HEK293 (cell line): ENCODE results near the gene ZMYM2.

Source experiments
- CTCF ChIA-PET: fragments of 350-600 bp; formaldehyde crosslinking; extraction: SDS; loops from one replicate; lab custom pipeline; 2021; ENCODE audit warnings: antibody characterized with exemption; lab: Yijun Ruan, JAX
- POLR2A ChIA-PET: fragments of 300-600 bp; formaldehyde crosslinking; extraction: SDS; loops from one replicate; lab custom pipeline; 2020; ENCODE audit warnings: antibody characterized with exemption, inconsistent platforms; lab: Yijun Ruan, JAX
- H3K27ac ChIP-seq: fragments of 200-500 bp; sonication (Bioruptor generic); 2 replicates; pipeline ENCODE4 v1.5.1; 2014; ENCODE audit warnings: low read depth, low read length, control low read depth, inconsistent platforms; ENCODE audit errors: extremely low read depth
- H3K36me3 ChIP-seq, 2 experiments: fragments of 200-500 bp in 1 of 2; sonication (Bioruptor generic) in 1 of 2; 1 replicate in 1 of 2; 2 replicates in 1 of 2; pipeline ENCODE4 v1.5.1; 2014 to 2017; ENCODE audit warnings: inconsistent platforms in 2 of 2, low read length in 2 of 2; ENCODE audit not compliant: control insufficient read depth in 2 of 2, insufficient read depth in 1 of 2
- H3K4me1 ChIP-seq: fragments of 200-500 bp; sonication (Bioruptor generic); 2 replicates; pipeline ENCODE4 v1.5.1; 2014; ENCODE audit warnings: mild to moderate bottlenecking, low read length, inconsistent platforms; ENCODE audit not compliant: control insufficient read depth, insufficient read depth
- H3K4me3 ChIP-seq: 2 replicates; pipeline ENCODE4 v1.5.1; 2011; ENCODE audit warnings: low read depth, mild to moderate bottlenecking, control low read depth, low read length, moderate library complexity
- H3K9me3 ChIP-seq: fragments of 200-500 bp; sonication (Bioruptor generic); 2 replicates; pipeline ENCODE4 v1.5.1; 2014; ENCODE audit warnings: low read depth, low read length, inconsistent platforms; ENCODE audit not compliant: control insufficient read depth, insufficient read depth
- FEZF1 ChIP-seq: fragments of 450-650 bp; formaldehyde crosslinking; IDR thresholded peaks from 2 replicates; pipeline ENCODE4 v1.5.1; 2016; ENCODE audit warnings: missing biosample characterization, missing genetic modification characterization
- HOXD13 ChIP-seq: sonication (generic); formaldehyde crosslinking; IDR thresholded peaks from 2 replicates; pipeline ENCODE4 v1.8.0; 2022; ENCODE audit warnings: missing genetic modification reagents, borderline replicate concordance
- RBAK ChIP-seq: fragments of 450-650 bp; formaldehyde crosslinking; IDR thresholded peaks from 2 replicates; pipeline ENCODE4 v1.5.1; 2016; ENCODE audit warnings: missing biosample characterization, missing genetic modification characterization
- SETDB1 ChIP-seq: IDR thresholded peaks from one replicate; pipeline ENCODE4 v1.6.1; 2017; ENCODE audit warnings: mild to moderate bottlenecking, low read length, moderate library complexity, mixed read lengths; ENCODE audit not compliant: insufficient read length
- SP7 ChIP-seq: fragments of 450-650 bp; formaldehyde crosslinking; IDR thresholded peaks from 2 replicates; pipeline ENCODE4 v1.5.1; 2016; ENCODE audit warnings: missing biosample characterization, missing genetic modification characterization
- ZFP41 ChIP-seq: fragments of 450-650 bp; formaldehyde crosslinking; IDR thresholded peaks from 2 replicates; pipeline ENCODE4 v1.5.1; 2016; ENCODE audit warnings: missing biosample characterization, missing genetic modification characterization, borderline replicate concordance
- ZNF37A ChIP-seq: fragments of 450-650 bp; IDR thresholded peaks from 2 replicates; pipeline ENCODE4 v1.5.1; 2018; ENCODE audit warnings: missing biosample characterization, missing genetic modification characterization
- ZNF514 ChIP-seq: fragments of 450-650 bp; formaldehyde crosslinking; IDR thresholded peaks from 2 replicates; pipeline ENCODE4 v1.5.1; 2016; ENCODE audit warnings: missing biosample characterization, missing genetic modification characterization
- ZNF571 ChIP-seq: fragments of 450-650 bp; formaldehyde crosslinking; IDR thresholded peaks from 2 replicates; pipeline ENCODE4 v1.5.0; 2017; ENCODE audit warnings: missing biosample characterization, missing genetic modification characterization
- ZNF623 ChIP-seq: fragments of 450-650 bp; formaldehyde crosslinking; IDR thresholded peaks from 2 replicates; pipeline ENCODE4 v1.5.1; 2016; ENCODE audit warnings: missing biosample characterization, missing genetic modification characterization
- ZNF664 ChIP-seq: fragments of 450-650 bp; formaldehyde crosslinking; IDR thresholded peaks from 2 replicates; pipeline ENCODE4 v1.5.1; 2016; ENCODE audit warnings: missing biosample characterization, missing genetic modification characterization
- ZNF837 ChIP-seq: fragments of 450-650 bp; formaldehyde crosslinking; IDR thresholded peaks from 2 replicates; pipeline ENCODE4 v1.5.1; 2016; ENCODE audit warnings: missing biosample characterization, missing genetic modification characterization
- TF ChIP-seq, protein P1 (sequence below): fragments of 450-650 bp; formaldehyde crosslinking; IDR thresholded peaks from 2 replicates; pipeline ENCODE4 v1.5.1; 2017; ENCODE audit warnings: missing biosample characterization, missing genetic modification characterization
- TF ChIP-seq, protein P2 (sequence below): fragments of 450-650 bp; formaldehyde crosslinking; IDR thresholded peaks from 2 replicates; pipeline ENCODE4 v1.5.1; 2016; ENCODE audit warnings: missing biosample characterization, missing genetic modification characterization
- TF ChIP-seq, protein P3 (sequence below): fragments of 450-650 bp; formaldehyde crosslinking; IDR thresholded peaks from 2 replicates; pipeline ENCODE4 v1.5.1; 2016; ENCODE audit warnings: missing biosample characterization, missing genetic modification characterization
- TF ChIP-seq, protein P4 (sequence below): fragments of 450-650 bp; formaldehyde crosslinking; IDR thresholded peaks from 2 replicates; pipeline ENCODE4 v1.5.1; 2016; ENCODE audit warnings: missing biosample characterization, missing genetic modification characterization
- TF ChIP-seq, protein P5 (sequence below): fragments of 450-650 bp; formaldehyde crosslinking; IDR thresholded peaks from 2 replicates; pipeline ENCODE4 v1.5.1; 2017; ENCODE audit warnings: missing biosample characterization, mild to moderate bottlenecking, missing genetic modification characterization, moderate library complexity
- TF ChIP-seq, protein P6 (sequence below): fragments of 450-650 bp; formaldehyde crosslinking; IDR thresholded peaks from 2 replicates; pipeline ENCODE4 v1.5.1; 2017; ENCODE audit warnings: missing biosample characterization, missing genetic modification characterization
- TF ChIP-seq, protein P7 (sequence below): fragments of 450-650 bp; formaldehyde crosslinking; IDR thresholded peaks from 2 replicates; pipeline ENCODE4 v1.5.1; 2016; ENCODE audit warnings: missing biosample characterization, missing genetic modification characterization
- TF ChIP-seq, protein P8 (sequence below): fragments of 450-650 bp; IDR thresholded peaks from 2 replicates; pipeline ENCODE4 v1.5.1; 2018; ENCODE audit warnings: missing biosample characterization, missing genetic modification characterization

Gene ZMYM2

DNA sequence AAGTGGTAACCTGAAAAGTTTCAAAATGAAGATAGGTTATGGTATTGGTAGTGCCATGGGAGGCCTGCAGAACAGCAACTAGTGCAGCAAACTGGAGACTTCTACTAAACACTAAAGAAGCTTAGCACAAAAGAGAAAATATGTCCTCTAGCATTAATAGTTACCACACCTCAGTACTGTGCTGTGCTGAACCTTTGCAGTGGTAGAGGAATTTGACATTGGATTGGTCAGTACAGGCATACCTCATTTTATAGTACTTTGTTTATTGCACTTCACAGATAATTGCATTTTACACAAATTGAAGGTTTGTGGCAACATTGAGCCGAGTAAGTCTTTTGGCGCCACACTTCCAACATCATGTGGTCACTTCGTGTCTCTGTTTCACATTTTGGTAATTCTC is 40.4 kb downstream of the ZMYM2 start:
- H3K4me3 ChIP-seq, result no peak overlapping the region
- TF ChIP-seq FEZF1 (tag by site-specific recombination) (0 out of 2 replicates have a peak, but pooled peaks have one; percentile 42), ZNF514 (tag by site-specific recombination) (no peak)
- CTCF ChIA-PET, result interaction anchor here (0.6 to 2.0 kb wide), 3 partner anchors 12 to 669 kb away, joined by 3 to 10 read pairs (median 3); no protein-coding TSS in a partner anchor
- no peaks in the 10 kb centered on the region for H3K9me3 ChIP-seq
- no peak overlapping the region for H3K27ac ChIP-seq
- POLR2A ChIA-PET, result no interaction called here
- H3K36me3 ChIP-seq, result peaks cover 22 to 38% of the 10 kb centered on the region in 2 experiments
- H3K4me1 ChIP-seq, result peaks cover 7% of the 10 kb centered on the region; the same call in 1 of the 2 replicates

DNA sequence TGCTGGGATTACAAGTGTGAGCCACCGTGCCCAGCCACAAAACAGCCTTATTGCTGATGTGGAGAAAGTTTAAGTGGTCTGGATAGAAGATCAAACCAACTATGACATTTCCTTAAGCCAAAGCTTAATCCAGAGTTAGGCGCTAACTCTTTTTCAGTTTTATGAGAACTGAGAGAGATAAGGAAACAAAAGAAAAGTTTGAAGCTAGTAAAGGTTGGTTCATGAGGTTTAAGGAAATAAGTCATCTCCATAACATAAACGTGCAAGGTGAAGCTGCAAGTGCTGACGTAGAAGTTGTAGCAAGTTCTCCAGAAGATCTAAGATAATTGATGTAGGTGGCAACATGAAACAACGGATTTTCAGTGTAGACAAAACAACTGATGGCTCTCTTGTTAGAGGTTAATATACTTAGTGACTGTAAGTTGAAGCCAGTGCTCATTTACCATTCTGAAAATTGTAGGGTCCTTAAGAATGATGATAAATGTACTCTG is 41.6 kb downstream of the ZMYM2 start:
- no peak overlapping the region for H3K4me3 ChIP-seq
- H3K27ac ChIP-seq, result peak overlapping the region; percentile 22; the same call in 1 of the 2 replicates
- H3K36me3 ChIP-seq, result peaks cover 15 to 46% of the 10 kb centered on the region in 2 experiments
- H3K9me3 ChIP-seq, result no peaks in the 10 kb centered on the region
- ChIA-PET CTCF (no interaction called here), POLR2A (no interaction called here)
- peaks cover 7% of the 10 kb centered on the region; the same call in 1 of the 2 replicates for H3K4me1 ChIP-seq
- TF ChIP-seq, protein P1, sequence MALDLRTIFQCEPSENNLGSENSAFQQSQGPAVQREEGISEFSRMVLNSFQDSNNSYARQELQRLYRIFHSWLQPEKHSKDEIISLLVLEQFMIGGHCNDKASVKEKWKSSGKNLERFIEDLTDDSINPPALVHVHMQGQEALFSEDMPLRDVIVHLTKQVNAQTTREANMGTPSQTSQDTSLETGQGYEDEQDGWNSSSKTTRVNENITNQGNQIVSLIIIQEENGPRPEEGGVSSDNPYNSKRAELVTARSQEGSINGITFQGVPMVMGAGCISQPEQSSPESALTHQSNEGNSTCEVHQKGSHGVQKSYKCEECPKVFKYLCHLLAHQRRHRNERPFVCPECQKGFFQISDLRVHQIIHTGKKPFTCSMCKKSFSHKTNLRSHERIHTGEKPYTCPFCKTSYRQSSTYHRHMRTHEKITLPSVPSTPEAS, result no peak
- no peak for TF ChIP-seq SETDB1
- no peak for TF ChIP-seq ZNF571 (tag by site-specific recombination)
- TF ChIP-seq SP7 (tag by site-specific recombination), result peak; percentile 49; the same call in 1 of the 2 replicates
- no peak for TF ChIP-seq ZNF623
- TF ChIP-seq, protein P2, sequence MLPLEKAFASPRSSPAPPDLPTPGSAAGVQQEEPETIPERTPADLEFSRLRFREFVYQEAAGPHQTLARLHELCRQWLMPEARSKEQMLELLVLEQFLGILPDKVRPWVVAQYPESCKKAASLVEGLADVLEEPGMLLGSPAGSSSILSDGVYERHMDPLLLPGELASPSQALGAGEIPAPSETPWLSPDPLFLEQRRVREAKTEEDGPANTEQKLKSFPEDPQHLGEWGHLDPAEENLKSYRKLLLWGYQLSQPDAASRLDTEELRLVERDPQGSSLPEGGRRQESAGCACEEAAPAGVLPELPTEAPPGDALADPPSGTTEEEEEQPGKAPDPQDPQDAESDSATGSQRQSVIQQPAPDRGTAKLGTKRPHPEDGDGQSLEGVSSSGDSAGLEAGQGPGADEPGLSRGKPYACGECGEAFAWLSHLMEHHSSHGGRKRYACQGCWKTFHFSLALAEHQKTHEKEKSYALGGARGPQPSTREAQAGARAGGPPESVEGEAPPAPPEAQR, result no peak
- no peak for TF ChIP-seq ZFP41 (tag by site-specific recombination)
- TF ChIP-seq, protein P3, sequence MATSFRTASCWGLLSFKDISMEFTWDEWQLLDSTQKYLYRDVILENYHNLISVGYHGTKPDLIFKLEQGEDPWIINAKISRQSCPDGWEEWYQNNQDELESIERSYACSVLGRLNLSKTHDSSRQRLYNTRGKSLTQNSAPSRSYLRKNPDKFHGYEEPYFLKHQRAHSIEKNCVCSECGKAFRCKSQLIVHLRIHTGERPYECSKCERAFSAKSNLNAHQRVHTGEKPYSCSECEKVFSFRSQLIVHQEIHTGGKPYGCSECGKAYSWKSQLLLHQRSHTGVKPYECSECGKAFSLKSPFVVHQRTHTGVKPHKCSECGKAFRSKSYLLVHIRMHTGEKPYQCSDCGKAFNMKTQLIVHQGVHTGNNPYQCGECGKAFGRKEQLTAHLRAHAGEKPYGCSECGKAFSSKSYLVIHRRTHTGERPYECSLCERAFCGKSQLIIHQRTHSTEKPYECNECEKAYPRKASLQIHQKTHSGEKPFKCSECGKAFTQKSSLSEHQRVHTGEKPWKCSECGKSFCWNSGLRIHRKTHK, result no peak
- TF ChIP-seq, protein P4, sequence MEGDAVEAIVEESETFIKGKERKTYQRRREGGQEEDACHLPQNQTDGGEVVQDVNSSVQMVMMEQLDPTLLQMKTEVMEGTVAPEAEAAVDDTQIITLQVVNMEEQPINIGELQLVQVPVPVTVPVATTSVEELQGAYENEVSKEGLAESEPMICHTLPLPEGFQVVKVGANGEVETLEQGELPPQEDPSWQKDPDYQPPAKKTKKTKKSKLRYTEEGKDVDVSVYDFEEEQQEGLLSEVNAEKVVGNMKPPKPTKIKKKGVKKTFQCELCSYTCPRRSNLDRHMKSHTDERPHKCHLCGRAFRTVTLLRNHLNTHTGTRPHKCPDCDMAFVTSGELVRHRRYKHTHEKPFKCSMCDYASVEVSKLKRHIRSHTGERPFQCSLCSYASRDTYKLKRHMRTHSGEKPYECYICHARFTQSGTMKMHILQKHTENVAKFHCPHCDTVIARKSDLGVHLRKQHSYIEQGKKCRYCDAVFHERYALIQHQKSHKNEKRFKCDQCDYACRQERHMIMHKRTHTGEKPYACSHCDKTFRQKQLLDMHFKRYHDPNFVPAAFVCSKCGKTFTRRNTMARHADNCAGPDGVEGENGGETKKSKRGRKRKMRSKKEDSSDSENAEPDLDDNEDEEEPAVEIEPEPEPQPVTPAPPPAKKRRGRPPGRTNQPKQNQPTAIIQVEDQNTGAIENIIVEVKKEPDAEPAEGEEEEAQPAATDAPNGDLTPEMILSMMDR, result no peak
- TF ChIP-seq, protein P5, sequence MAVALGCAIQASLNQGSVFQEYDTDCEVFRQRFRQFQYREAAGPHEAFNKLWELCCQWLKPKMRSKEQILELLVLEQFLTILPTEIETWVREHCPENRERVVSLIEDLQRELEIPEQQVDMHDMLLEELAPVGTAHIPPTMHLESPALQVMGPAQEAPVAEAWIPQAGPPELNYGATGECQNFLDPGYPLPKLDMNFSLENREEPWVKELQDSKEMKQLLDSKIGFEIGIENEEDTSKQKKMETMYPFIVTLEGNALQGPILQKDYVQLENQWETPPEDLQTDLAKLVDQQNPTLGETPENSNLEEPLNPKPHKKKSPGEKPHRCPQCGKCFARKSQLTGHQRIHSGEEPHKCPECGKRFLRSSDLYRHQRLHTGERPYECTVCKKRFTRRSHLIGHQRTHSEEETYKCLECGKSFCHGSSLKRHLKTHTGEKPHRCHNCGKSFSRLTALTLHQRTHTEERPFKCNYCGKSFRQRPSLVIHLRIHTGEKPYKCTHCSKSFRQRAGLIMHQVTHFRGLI (tag by site-specific recombination), result no peak
- TF ChIP-seq, protein P6, sequence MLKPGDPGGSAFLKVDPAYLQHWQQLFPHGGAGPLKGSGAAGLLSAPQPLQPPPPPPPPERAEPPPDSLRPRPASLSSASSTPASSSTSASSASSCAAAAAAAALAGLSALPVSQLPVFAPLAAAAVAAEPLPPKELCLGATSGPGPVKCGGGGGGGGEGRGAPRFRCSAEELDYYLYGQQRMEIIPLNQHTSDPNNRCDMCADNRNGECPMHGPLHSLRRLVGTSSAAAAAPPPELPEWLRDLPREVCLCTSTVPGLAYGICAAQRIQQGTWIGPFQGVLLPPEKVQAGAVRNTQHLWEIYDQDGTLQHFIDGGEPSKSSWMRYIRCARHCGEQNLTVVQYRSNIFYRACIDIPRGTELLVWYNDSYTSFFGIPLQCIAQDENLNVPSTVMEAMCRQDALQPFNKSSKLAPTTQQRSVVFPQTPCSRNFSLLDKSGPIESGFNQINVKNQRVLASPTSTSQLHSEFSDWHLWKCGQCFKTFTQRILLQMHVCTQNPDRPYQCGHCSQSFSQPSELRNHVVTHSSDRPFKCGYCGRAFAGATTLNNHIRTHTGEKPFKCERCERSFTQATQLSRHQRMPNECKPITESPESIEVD (tag by site-specific recombination), result peak; percentile 63
- no peak for TF ChIP-seq RBAK (tag by site-specific recombination)
- TF ChIP-seq ZNF37A (tag by site-specific recombination), result no peak
- peak; percentile 78 for TF ChIP-seq FEZF1 (tag by site-specific recombination)
- TF ChIP-seq ZNF664 (tag by site-specific recombination), result no peak
- TF ChIP-seq, protein P7, sequence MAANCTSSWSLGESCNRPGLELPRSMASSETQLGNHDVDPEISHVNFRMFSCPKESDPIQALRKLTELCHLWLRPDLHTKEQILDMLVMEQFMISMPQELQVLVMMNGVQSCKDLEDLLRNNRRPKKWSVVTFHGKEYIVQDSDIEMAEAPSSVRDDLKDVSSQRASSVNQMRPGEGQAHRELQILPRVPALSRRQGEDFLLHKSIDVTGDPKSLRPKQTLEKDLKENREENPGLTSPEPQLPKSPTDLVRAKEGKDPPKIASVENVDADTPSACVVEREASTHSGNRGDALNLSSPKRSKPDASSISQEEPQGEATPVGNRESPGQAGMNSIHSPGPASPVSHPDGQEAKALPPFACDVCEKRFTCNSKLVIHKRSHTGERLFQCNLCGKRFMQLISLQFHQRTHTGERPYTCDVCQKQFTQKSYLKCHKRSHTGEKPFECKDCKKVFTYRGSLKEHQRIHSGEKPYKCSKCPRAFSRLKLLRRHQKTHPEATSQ (tag by site-specific recombination), result no peak
- TF ChIP-seq ZNF837, result no peak
- TF ChIP-seq HOXD13, result no peak
- TF ChIP-seq, protein P8, sequence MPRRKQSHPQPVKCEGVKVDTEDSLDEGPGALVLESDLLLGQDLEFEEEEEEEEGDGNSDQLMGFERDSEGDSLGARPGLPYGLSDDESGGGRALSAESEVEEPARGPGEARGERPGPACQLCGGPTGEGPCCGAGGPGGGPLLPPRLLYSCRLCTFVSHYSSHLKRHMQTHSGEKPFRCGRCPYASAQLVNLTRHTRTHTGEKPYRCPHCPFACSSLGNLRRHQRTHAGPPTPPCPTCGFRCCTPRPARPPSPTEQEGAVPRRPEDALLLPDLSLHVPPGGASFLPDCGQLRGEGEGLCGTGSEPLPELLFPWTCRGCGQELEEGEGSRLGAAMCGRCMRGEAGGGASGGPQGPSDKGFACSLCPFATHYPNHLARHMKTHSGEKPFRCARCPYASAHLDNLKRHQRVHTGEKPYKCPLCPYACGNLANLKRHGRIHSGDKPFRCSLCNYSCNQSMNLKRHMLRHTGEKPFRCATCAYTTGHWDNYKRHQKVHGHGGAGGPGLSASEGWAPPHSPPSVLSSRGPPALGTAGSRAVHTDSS, result no peak
